HEK293 (cell line): ENCODE data around the gene DOCK4.

Experiments
- CTCF ChIA-PET: fragments of 350-600 bp; formaldehyde crosslinking; extraction: SDS; loops from one replicate; lab custom pipeline; 2021; ENCODE audit warnings: antibody characterized with exemption; lab: Yijun Ruan, JAX
- POLR2A ChIA-PET: fragments of 300-600 bp; formaldehyde crosslinking; extraction: SDS; loops from one replicate; lab custom pipeline; 2020; ENCODE audit warnings: antibody characterized with exemption, inconsistent platforms; lab: Yijun Ruan, JAX
- H3K27ac ChIP-seq: fragments of 200-500 bp; sonication (Bioruptor generic); 2 replicates; pipeline ENCODE4 v1.5.1; 2014; ENCODE audit warnings: low read depth, low read length, control low read depth, inconsistent platforms; ENCODE audit errors: extremely low read depth
- H3K36me3 ChIP-seq, 2 experiments: fragments of 200-500 bp in 1 of 2; sonication (Bioruptor generic) in 1 of 2; 1 replicate in 1 of 2; 2 replicates in 1 of 2; pipeline ENCODE4 v1.5.1; 2014 to 2017; ENCODE audit warnings: inconsistent platforms in 2 of 2, low read length in 2 of 2; ENCODE audit not compliant: control insufficient read depth in 2 of 2, insufficient read depth in 1 of 2
- H3K4me1 ChIP-seq: fragments of 200-500 bp; sonication (Bioruptor generic); 2 replicates; pipeline ENCODE4 v1.5.1; 2014; ENCODE audit warnings: mild to moderate bottlenecking, low read length, inconsistent platforms; ENCODE audit not compliant: control insufficient read depth, insufficient read depth
- H3K4me3 ChIP-seq: 2 replicates; pipeline ENCODE4 v1.5.1; 2011; ENCODE audit warnings: low read depth, mild to moderate bottlenecking, control low read depth, low read length, moderate library complexity
- H3K9me3 ChIP-seq: fragments of 200-500 bp; sonication (Bioruptor generic); 2 replicates; pipeline ENCODE4 v1.5.1; 2014; ENCODE audit warnings: low read depth, low read length, inconsistent platforms; ENCODE audit not compliant: control insufficient read depth, insufficient read depth
- GFI1B ChIP-seq: fragments of 450-650 bp; formaldehyde crosslinking; IDR thresholded peaks from 2 replicates; pipeline ENCODE4 v1.5.1; 2016; ENCODE audit warnings: missing biosample characterization, missing genetic modification characterization
- GLIS1 ChIP-seq: fragments of 450-650 bp; formaldehyde crosslinking; IDR thresholded peaks from 2 replicates; pipeline ENCODE4 v1.5.1; 2016; ENCODE audit warnings: missing biosample characterization, missing genetic modification characterization
- PRDM6 ChIP-seq: fragments of 450-650 bp; formaldehyde crosslinking; IDR thresholded peaks from 2 replicates; pipeline ENCODE4 v1.5.1; 2017; ENCODE audit warnings: missing biosample characterization, missing genetic modification characterization
- SP7 ChIP-seq: fragments of 450-650 bp; formaldehyde crosslinking; IDR thresholded peaks from 2 replicates; pipeline ENCODE4 v1.5.1; 2016; ENCODE audit warnings: missing biosample characterization, missing genetic modification characterization
- TSHZ1 ChIP-seq: fragments of 450-650 bp; formaldehyde crosslinking; IDR thresholded peaks from 2 replicates; pipeline ENCODE4 v1.5.1; 2016; ENCODE audit warnings: missing biosample characterization, missing genetic modification characterization, borderline replicate concordance
- ZBTB11 ChIP-seq: fragments of 450-650 bp; formaldehyde crosslinking; conservative IDR thresholded peaks from 2 replicates; pipeline ENCODE4 v1.5.1; 2016; ENCODE audit warnings: low read depth, missing biosample characterization, missing genetic modification characterization
- ZBTB26 ChIP-seq: fragments of 450-650 bp; formaldehyde crosslinking; optimal IDR thresholded peaks from 2 replicates; pipeline ENCODE3; 2016; ENCODE audit warnings: missing biosample characterization, mild to moderate bottlenecking, missing genetic modification characterization
- ZEB2 ChIP-seq: fragments of 450-650 bp; formaldehyde crosslinking; IDR thresholded peaks from 2 replicates; pipeline ENCODE4 v1.5.1; 2016; ENCODE audit warnings: missing biosample characterization, missing genetic modification characterization
- ZFHX2 ChIP-seq: fragments of 450-650 bp; formaldehyde crosslinking; conservative IDR thresholded peaks from 2 replicates; pipeline ENCODE4 v1.5.1; 2016; ENCODE audit warnings: missing biosample characterization, missing genetic modification characterization
- ZFP69B ChIP-seq: fragments of 450-650 bp; formaldehyde crosslinking; IDR thresholded peaks from 2 replicates; pipeline ENCODE4 v1.5.1; 2016; ENCODE audit warnings: missing biosample characterization, missing genetic modification characterization
- ZNF114 ChIP-seq: fragments of 450-650 bp; formaldehyde crosslinking; IDR thresholded peaks from 2 replicates; pipeline ENCODE4 v1.5.0; 2017; ENCODE audit warnings: missing biosample characterization, missing genetic modification characterization
- ZNF140 ChIP-seq: fragments of 450-650 bp; formaldehyde crosslinking; IDR thresholded peaks from 2 replicates; pipeline ENCODE4 v1.5.1; 2016; ENCODE audit warnings: missing biosample characterization, missing genetic modification characterization
- ZNF391 ChIP-seq: fragments of 450-650 bp; formaldehyde crosslinking; IDR thresholded peaks from 2 replicates; pipeline ENCODE4 v1.5.1; 2016; ENCODE audit warnings: low read depth, missing biosample characterization, missing genetic modification characterization, borderline replicate concordance
- ZNF404 ChIP-seq: fragments of 450-650 bp; formaldehyde crosslinking; IDR thresholded peaks from 2 replicates; pipeline ENCODE4 v1.5.1; 2017; ENCODE audit warnings: missing biosample characterization, missing genetic modification characterization
- ZNF645 ChIP-seq: fragments of 450-650 bp; formaldehyde crosslinking; IDR thresholded peaks from 2 replicates; pipeline ENCODE4; 2016; ENCODE audit warnings: missing biosample characterization, missing genetic modification characterization
- ZNF660 ChIP-seq: fragments of 450-650 bp; IDR thresholded peaks from 2 replicates; pipeline ENCODE4 v1.5.1; 2018; ENCODE audit warnings: missing biosample characterization, mild to moderate bottlenecking, missing genetic modification characterization
- ZSCAN18 ChIP-seq: fragments of 450-650 bp; formaldehyde crosslinking; IDR thresholded peaks from 2 replicates; pipeline ENCODE4 v1.5.1; 2016; ENCODE audit warnings: missing biosample characterization, missing genetic modification characterization
- ZSCAN23 ChIP-seq: fragments of 450-650 bp; formaldehyde crosslinking; IDR thresholded peaks from 2 replicates; pipeline ENCODE4 v1.5.1; 2016; ENCODE audit warnings: missing biosample characterization, missing genetic modification characterization
- ZSCAN5A ChIP-seq: fragments of 450-650 bp; formaldehyde crosslinking; IDR thresholded peaks from 2 replicates; pipeline ENCODE4 v1.5.1; 2016; ENCODE audit warnings: missing biosample characterization, missing genetic modification characterization

The DOCK4 gene

GRCh38 chr7:112206238-112206990 is at the start of gene DOCK4, which contains the start of gene ZNF277:
TSS of gene DOCK4 (minus strand) at chr7:112206399. CDS start at chr7:112206138, 261 bp downstream.
TSS of gene ZNF277 (plus strand) at chr7:112206695. CDS start at chr7:112206717, 22 bp downstream.
- H3K4me3 ChIP-seq: peak within 1 kb of the TSS; percentile 94
- H3K4me1 ChIP-seq: peaks cover 10% of the 10 kb centered on the region
- ChIA-PET POLR2A (interaction anchor here (0.7 to 3.6 kb wide), 9 partner anchors 8 to 248 kb away, joined by 3 to 24 read pairs (median 4); partner anchors contain the start of gene IFRD1), CTCF (interaction anchor here (0.6 to 0.7 kb wide), 2 partner anchors 173 to 185 kb away, joined by 3 read pairs; no protein-coding TSS in a partner anchor)
- H3K36me3 ChIP-seq: no peaks in the 10 kb centered on the region
- no peaks in the 10 kb centered on the region for H3K9me3 ChIP-seq
- H3K27ac ChIP-seq: peak within 1 kb of the TSS; percentile 87
- TF ChIP-seq ZBTB11 (tag by site-specific recombination): peak; percentile 57
- 0 out of 2 replicates have a peak, but pooled peaks have one; percentile 29 for TF ChIP-seq ZNF391 (tag by site-specific recombination)
- peak; percentile 75 for TF ChIP-seq ZNF660 (tag by site-specific recombination)
- no peak for TF ChIP-seq GFI1B (tag by site-specific recombination)
- TF ChIP-seq ZNF114 (tag by site-specific recombination): no peak
- 0 out of 2 replicates have a peak, but pooled peaks have one; percentile 18 for TF ChIP-seq ZSCAN5A (tag by site-specific recombination)
- TF ChIP-seq ZEB2 (tag by site-specific recombination): peak; percentile 23
- TF ChIP-seq ZNF404 (tag by site-specific recombination): no peak
- no peak for TF ChIP-seq ZSCAN23 (tag by site-specific recombination)
- no peak for TF ChIP-seq ZSCAN18
- peak; percentile 37; the same call in 1 of the 2 replicates for TF ChIP-seq SP7 (tag by site-specific recombination)
- peak; percentile 79 for TF ChIP-seq GLIS1 (tag by site-specific recombination)
- peak; percentile 62 for TF ChIP-seq ZFHX2 (tag by site-specific recombination)
- TF ChIP-seq ZBTB26 (tag by site-specific recombination): peak; percentile 90
- no peak for TF ChIP-seq ZNF645 (tag by site-specific recombination)
- no peak for TF ChIP-seq ZNF140 (tag by site-specific recombination)
- TF ChIP-seq PRDM6: no peak
- peak; percentile 92 for TF ChIP-seq ZFP69B (tag by site-specific recombination)
- TF ChIP-seq TSHZ1 (tag by site-specific recombination): no peak
